ENCODE data around the gene TAS2R60.
"Not testable (repeated sequence)": the region's sequence is repeated elsewhere in the genome, so short reads cannot be mapped to it uniquely, and the experiment has no call there.

TAS2R60 gene

DNA sequence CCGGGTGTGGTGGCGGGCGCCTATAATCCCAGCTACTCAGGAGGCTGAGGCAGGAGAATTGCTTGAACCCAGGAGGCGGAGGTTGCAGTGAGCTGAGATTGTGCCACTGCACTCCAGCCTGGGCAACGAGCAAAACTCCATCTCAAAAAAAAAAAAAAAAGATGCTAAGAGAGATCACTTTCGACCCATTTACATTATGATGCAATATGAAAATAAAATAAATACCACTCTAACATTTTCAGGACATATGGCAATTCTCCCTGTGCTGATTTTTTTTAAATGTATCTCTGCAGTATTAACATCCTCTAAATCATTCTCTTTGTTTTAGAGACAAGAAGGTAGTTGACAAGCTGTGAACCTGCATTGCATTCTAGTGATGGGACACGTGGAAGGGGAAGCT lies 28.0 kb upstream of the TAS2R60 start:
- not testable (repeated sequence) for H3K27ac ChIP-seq (ENCODE audit: low read length); H3K4me1 ChIP-seq (ENCODE audit: control insufficient read depth in 1 of 2, insufficient read depth in 2 of 2, low read length in 2 of 2); H3K36me3 ChIP-seq (ENCODE audit: control insufficient read depth in 1 of 2, insufficient read depth in 2 of 2, low read length in 2 of 2)

DNA sequence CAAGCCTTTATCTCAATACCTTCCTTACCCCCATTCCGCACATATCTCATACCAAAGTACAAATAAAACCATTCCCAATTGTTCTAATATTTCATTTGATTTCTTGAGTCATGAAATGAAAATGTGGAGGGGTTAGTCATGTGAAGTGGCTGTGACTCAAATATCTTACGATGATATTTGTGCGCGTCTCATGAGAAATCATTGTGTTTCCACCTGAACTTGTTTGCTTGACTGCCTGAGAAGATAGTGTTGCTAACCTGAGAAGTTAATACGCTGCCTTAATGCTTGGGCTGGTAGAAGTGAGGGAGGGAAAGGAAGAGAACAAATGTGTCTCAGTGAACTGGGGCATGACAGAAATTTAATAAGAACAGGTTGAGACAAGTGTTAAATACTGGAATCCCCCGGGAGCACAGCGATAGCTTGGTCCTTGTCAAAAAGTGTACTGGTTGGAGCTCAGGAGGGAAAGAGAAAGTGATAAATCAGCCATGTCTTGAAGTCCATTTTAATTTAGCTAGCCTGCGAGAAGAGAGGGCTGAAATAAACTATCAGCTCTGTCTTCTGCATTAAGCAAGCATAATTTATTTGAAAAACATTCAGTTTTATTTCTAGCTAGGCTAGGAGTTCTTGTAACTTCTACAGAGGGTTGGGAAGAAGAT lies 27.4 kb upstream of the TAS2R60 start:
- H3K27ac ChIP-seq (ENCODE audit: low read length), result no peak overlapping the region
- H3K4me3 ChIP-seq (ENCODE audit: low read depth in 1 of 2, low read length in 2 of 2), result no peak overlapping the region
- no peaks in the 10 kb centered on the region for H3K36me3 ChIP-seq (ENCODE audit: control insufficient read depth in 1 of 2, insufficient read depth in 2 of 2, low read length in 2 of 2)
- no peaks in the 10 kb centered on the region for H3K4me1 ChIP-seq (ENCODE audit: control insufficient read depth in 1 of 2, insufficient read depth in 2 of 2, low read length in 2 of 2)
- no peaks in the 10 kb centered on the region for H3K9me3 ChIP-seq (ENCODE audit: control insufficient read depth in 1 of 2, low read length in 2 of 2)
- H3K27me3 ChIP-seq (ENCODE audit: low read depth, low read length), result no peaks in the 10 kb centered on the region

More for the DNA sequence above, 28.0 kb upstream of the TAS2R60 start:
- H3K4me3 ChIP-seq (ENCODE audit: low read depth in 1 of 2, low read length in 2 of 2); H3K27me3 ChIP-seq (ENCODE audit: low read depth, low read length); H3K9me3 ChIP-seq (ENCODE audit: control insufficient read depth in 1 of 2, low read length in 2 of 2): not testable (repeated sequence)

DNA sequence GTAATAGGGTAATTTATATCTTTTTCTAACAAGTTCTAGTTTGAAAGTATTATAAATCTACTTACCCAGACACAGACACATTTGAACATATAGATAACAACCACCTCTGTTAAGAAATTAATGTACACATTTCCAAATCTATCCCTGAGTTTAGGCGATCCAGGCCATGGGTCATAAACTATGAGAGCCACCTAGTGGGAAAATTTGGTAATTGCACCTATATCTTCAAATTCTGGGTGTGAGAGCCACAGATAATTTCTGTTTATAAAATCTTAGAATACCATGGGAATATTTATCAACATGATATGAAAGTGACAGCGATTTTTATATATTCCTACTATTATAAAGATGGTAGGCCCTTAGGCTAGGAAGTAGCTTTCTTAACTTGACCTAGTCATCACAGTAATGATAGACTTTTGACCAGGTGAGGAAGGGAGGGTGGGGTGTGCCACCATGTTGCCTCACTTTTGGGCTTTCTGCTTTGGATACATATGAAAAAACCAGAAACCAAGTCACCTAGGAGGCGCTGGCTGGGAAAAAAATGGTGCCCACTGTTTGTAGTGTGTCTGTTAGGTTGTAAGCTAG lies 26.6 kb upstream of the TAS2R60 start:
- Histone ChIP-seq H3K4me3 (ENCODE audit: low read depth in 1 of 2, low read length in 2 of 2) (no peak overlapping the region), H3K36me3 (ENCODE audit: control insufficient read depth in 1 of 2, insufficient read depth in 2 of 2, low read length in 2 of 2) (no peaks in the 10 kb centered on the region), H3K27me3 (ENCODE audit: low read depth, low read length) (no peaks in the 10 kb centered on the region), H3K9me3 (ENCODE audit: control insufficient read depth in 1 of 2, low read length in 2 of 2) (no peaks in the 10 kb centered on the region), H3K4me1 (ENCODE audit: control insufficient read depth in 1 of 2, insufficient read depth in 2 of 2, low read length in 2 of 2) (no peaks in the 10 kb centered on the region), H3K27ac (ENCODE audit: low read length) (no peak overlapping the region)

DNA sequence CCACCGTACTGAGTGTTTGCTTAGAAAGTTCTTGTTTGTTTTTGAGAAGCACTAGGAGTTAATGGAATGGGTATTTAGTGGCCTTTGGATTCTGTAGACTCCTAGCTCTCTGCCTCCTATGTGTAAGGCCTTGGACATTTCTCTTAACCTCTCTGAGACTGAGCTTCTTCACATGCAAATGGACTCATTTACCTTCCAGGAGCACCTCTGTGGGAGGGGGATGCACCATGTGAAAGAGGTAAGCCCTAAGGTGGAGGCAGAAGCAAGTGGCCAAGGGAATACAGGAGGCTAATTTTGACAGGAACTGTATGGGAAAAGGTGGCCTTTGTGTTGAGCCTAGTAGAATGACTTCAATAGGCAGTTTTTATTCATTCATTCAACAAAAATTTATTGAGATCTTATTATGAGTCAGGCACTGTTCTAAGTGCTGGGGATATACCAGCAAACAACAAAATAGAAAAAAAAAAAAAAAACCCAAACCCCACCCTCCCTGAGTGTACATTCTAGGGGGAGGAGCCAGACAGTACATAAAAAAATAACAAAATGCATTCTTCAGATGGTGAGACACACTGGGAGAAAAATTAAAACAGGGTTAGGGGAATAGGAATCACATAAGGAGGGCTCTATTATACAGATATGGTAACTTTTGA lies 25.4 kb upstream of the TAS2R60 start:
- Histone ChIP-seq H3K4me3 (ENCODE audit: low read depth in 1 of 2, low read length in 2 of 2) (no peak overlapping the region), H3K9me3 (ENCODE audit: control insufficient read depth in 1 of 2, low read length in 2 of 2) (no peaks in the 10 kb centered on the region), H3K27me3 (ENCODE audit: low read depth, low read length) (no peaks in the 10 kb centered on the region), H3K27ac (ENCODE audit: low read length) (no peak overlapping the region), H3K4me1 (ENCODE audit: control insufficient read depth in 1 of 2, insufficient read depth in 2 of 2, low read length in 2 of 2) (no peaks in the 10 kb centered on the region), H3K36me3 (ENCODE audit: control insufficient read depth in 1 of 2, insufficient read depth in 2 of 2, low read length in 2 of 2) (no peaks in the 10 kb centered on the region)

DNA sequence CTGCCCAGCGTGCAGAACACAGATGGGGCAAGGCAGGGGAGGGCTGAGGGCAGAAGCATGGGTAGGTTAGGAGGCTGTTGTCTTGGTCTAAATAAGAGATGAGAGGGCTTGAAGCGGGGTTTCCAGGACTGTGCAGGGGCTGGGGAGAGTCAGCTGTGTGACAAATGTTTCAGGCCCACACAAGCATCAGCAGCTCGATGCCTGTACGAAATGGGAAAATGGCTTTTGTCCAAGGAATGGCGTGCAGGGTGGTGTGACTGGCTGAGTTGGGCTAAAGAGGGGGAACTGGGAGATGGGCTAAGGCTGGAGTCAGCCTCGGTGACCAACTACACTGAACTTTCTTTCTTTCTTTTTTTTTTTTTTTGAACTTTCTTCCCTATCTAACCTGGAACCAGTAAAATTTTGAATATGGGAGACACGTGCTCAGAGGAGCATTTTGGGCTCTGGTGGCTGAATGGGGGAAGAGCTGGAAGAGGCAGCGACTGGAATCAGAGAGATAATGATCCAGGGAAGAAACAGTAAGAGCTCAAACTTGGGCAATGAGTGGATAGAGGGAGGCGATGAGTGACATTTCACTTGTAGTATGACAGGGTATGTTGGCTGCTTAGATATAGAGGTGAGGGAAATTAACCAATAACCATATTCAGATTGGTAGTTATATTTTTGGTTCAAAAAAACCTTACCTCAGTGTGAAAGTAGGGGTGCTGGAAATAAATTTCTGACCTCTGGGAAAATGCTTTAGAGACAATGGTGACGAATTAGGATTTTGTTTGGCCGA lies 24.4 kb upstream of the TAS2R60 start:
- H3K4me3 ChIP-seq (ENCODE audit: low read depth in 1 of 2, low read length in 2 of 2), result no peak overlapping the region
- H3K27me3 ChIP-seq (ENCODE audit: low read depth, low read length), result no peaks in the 10 kb centered on the region
- H3K36me3 ChIP-seq (ENCODE audit: control insufficient read depth in 1 of 2, insufficient read depth in 2 of 2, low read length in 2 of 2), result no peaks in the 10 kb centered on the region
- H3K27ac ChIP-seq (ENCODE audit: low read length), result no peak overlapping the region
- no peaks in the 10 kb centered on the region for H3K9me3 ChIP-seq (ENCODE audit: control insufficient read depth in 1 of 2, low read length in 2 of 2)
- no peaks in the 10 kb centered on the region for H3K4me1 ChIP-seq (ENCODE audit: control insufficient read depth in 1 of 2, insufficient read depth in 2 of 2, low read length in 2 of 2)

DNA sequence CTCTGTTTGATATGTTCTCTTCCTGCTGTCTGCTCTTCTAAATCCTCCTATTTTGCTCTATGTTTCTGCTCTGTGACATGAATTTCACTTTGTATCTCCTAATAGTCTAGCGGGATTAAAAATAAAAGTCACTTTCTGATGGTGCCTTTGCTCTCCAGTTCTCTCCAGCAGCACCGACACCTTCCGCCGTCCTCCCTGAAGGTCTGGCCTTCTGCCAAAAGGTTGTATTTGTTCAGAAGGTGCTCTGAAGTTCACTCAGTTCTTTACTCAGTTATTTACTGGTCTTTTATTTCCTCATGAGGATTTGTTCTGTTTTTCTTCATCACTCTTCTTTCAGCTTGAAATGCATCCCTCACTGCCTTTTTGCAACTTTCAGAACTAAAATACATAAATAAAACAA lies 23.4 kb upstream of the TAS2R60 start:
- H3K27ac ChIP-seq (ENCODE audit: low read length), result no peak overlapping the region
- H3K36me3 ChIP-seq (ENCODE audit: control insufficient read depth in 1 of 2, insufficient read depth in 2 of 2, low read length in 2 of 2), result no peaks in the 10 kb centered on the region
- H3K4me3 ChIP-seq (ENCODE audit: low read depth in 1 of 2, low read length in 2 of 2), result no peak overlapping the region
- no peaks in the 10 kb centered on the region for H3K4me1 ChIP-seq (ENCODE audit: control insufficient read depth in 1 of 2, insufficient read depth in 2 of 2, low read length in 2 of 2)
- no peaks in the 10 kb centered on the region for H3K9me3 ChIP-seq (ENCODE audit: control insufficient read depth in 1 of 2, low read length in 2 of 2)
- no peaks in the 10 kb centered on the region for H3K27me3 ChIP-seq (ENCODE audit: low read depth, low read length)

DNA sequence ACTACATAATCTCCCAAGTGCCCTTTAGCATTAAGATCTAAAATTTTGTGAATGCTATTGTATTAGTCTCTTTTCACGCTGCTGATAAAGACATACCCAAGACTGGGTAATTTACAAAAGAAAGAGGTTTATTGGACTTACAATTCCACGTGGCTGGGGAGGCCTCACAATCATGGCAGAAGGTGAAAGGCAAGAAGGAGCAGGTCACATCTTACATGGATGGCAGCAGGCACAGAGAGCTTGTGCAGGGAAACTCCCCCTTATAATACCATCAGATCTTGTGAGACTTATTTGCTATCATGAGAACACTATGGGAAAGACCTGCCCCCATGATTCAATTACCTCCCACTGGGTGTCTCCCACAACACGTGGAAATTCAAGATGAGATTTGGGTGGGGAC lies 22.6 kb upstream of the TAS2R60 start:
- not testable (repeated sequence) for H3K4me1 ChIP-seq (ENCODE audit: control insufficient read depth in 1 of 2, insufficient read depth in 2 of 2, low read length in 2 of 2); H3K36me3 ChIP-seq (ENCODE audit: control insufficient read depth in 1 of 2, insufficient read depth in 2 of 2, low read length in 2 of 2); H3K4me3 ChIP-seq (ENCODE audit: low read depth in 1 of 2, low read length in 2 of 2); H3K9me3 ChIP-seq (ENCODE audit: control insufficient read depth in 1 of 2, low read length in 2 of 2); H3K27ac ChIP-seq (ENCODE audit: low read length); H3K27me3 ChIP-seq (ENCODE audit: low read depth, low read length)

DNA sequence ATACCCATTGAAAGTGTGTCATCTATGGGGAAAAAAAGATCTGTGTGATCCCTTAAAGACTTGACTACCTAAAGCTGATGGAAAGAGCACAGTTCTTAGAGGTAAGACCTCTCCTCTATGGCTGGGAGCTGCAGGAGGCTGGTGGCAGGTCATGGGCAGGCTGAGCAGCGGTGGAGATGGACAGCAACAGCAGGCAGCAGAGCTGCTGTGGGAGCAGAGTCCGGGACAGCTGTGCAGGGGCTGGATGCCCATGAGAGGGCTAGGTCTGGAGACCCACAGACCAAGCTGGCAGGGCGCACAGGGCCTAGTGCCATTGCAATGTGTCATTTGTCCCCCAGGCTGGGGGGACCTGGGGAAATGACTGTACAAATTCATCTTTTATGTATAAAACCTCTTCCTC lies 21.2 kb upstream of the TAS2R60 start:
- Histone ChIP-seq H3K27me3 (ENCODE audit: low read depth, low read length) (no peaks in the 10 kb centered on the region), H3K9me3 (ENCODE audit: control insufficient read depth in 1 of 2, low read length in 2 of 2) (no peaks in the 10 kb centered on the region), H3K4me3 (ENCODE audit: low read depth in 1 of 2, low read length in 2 of 2) (no peak overlapping the region), H3K36me3 (ENCODE audit: control insufficient read depth in 1 of 2, insufficient read depth in 2 of 2, low read length in 2 of 2) (no peaks in the 10 kb centered on the region), H3K27ac (ENCODE audit: low read length) (no peak overlapping the region), H3K4me1 (ENCODE audit: control insufficient read depth in 1 of 2, insufficient read depth in 2 of 2, low read length in 2 of 2) (no peaks in the 10 kb centered on the region)

DNA sequence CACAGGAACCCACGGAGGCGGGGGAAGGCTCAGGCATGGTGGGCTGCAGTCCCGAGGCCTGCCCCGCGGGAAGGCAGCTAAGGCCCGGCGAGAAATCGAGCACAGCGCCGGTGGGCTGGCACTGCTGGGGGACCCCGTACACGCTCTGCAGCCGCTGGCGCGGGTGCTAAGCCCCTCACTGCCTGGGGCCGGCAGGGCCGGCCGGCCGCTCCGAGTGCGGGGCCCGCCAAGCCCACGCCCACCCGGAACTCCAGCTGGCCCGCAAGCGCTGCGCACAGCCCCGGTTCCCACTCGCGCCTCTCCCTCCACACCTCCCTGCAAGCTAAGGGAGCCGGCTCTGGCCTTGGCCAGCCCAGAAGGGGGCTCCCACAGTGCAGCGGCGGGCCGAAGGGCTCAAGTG lies 18.8 kb upstream of the TAS2R60 start:
- not testable (repeated sequence) for H3K4me1 ChIP-seq (ENCODE audit: control insufficient read depth in 1 of 2, insufficient read depth in 2 of 2, low read length in 2 of 2); H3K4me3 ChIP-seq (ENCODE audit: low read depth in 1 of 2, low read length in 2 of 2); H3K9me3 ChIP-seq (ENCODE audit: control insufficient read depth in 1 of 2, low read length in 2 of 2); H3K36me3 ChIP-seq (ENCODE audit: control insufficient read depth in 1 of 2, insufficient read depth in 2 of 2, low read length in 2 of 2); H3K27me3 ChIP-seq (ENCODE audit: low read depth, low read length); H3K27ac ChIP-seq (ENCODE audit: low read length)

DNA sequence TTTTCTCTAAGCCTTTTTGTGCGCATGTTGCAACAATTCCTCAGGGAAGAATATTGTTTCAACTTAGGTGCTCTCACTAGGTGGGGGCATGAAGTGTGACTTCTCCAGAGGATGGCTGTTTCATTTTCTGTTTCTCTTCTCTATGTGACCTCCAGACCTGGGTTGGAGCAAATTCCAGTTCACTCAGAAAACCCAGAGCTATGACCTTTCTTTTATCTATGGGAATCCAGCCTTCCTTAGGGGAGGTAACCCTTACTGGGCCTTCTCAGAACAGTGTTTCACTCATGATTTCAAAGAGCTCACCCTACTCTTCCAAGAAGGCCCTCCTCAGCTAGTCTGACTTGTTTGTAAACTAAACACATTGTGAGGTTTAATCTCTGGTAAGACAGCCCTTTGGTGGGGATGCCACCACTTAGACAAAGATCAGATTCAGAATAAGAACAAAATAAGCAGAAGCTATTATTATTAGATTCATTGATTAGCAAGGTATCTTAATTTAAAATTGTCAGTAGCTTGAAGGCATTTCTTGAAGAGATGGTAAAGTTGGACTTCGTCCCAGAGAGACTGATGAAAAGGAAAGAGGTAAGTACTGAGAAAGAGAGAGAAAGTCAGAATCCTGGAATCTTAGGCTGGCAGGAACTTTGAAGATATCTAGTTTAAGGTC lies 16.6 kb upstream of the TAS2R60 start:
- Histone ChIP-seq H3K36me3 (ENCODE audit: control insufficient read depth in 1 of 2, insufficient read depth in 2 of 2, low read length in 2 of 2) (no peaks in the 10 kb centered on the region), H3K9me3 (ENCODE audit: control insufficient read depth in 1 of 2, low read length in 2 of 2) (no peaks in the 10 kb centered on the region), H3K27me3 (ENCODE audit: low read depth, low read length) (no peaks in the 10 kb centered on the region), H3K27ac (ENCODE audit: low read length) (no peak overlapping the region), H3K4me3 (ENCODE audit: low read depth in 1 of 2, low read length in 2 of 2) (no peak overlapping the region), H3K4me1 (ENCODE audit: control insufficient read depth in 1 of 2, insufficient read depth in 2 of 2, low read length in 2 of 2) (no peaks in the 10 kb centered on the region)

All from muscle layer of duodenum (tissue), 2 donors.